Activated T-helper 1 cell treated with Interleukin-2 at 50 U/mL for 16 hours (primary cell): ENCODE measurements around the gene C10orf53.
"Not testable (repeated sequence)": the region's sequence is repeated elsewhere in the genome, so short reads cannot be mapped to it uniquely, and the experiment has no call there.

ENCODE experiments used
- DNase-seq: peaks from one replicate; pipeline ENCODE4 v3.0.0-alpha.2; 2020; ENCODE audit warnings: low read depth

The C10orf53 gene

GRCh38 chr10:49688261-49688846 lies 8.9 kb downstream of the C10orf53 start:
- no peak for DNase-seq

- DNase-seq = no peak
Measured at GRCh38 chr10:49688920-49689319, 9.5 kb downstream of the C10orf53 start.

GRCh38 chr10:49689882-49690510 lies 10.5 kb downstream of the C10orf53 start:
- DNase-seq = no peak

GRCh38 chr10:49690698-49691356 lies 11.4 kb downstream of the C10orf53 start:
- DNase-seq = no peak

- no peak for DNase-seq
Measured at GRCh38 chr10:49691588-49691987, 12.1 kb downstream of the C10orf53 start.

- DNase-seq = no peak
Measured at GRCh38 chr10:49694466-49694865, 15.0 kb downstream of the C10orf53 start.

- DNase-seq = no peak
Measured at GRCh38 chr10:49696311-49696710, 16.9 kb downstream of the C10orf53 start.

- DNase-seq = no peak
Measured at GRCh38 chr10:49698679-49699078, 19.2 kb downstream of the C10orf53 start.

- DNase-seq = no peak
Measured at GRCh38 chr10:49700211-49700610, 20.8 kb downstream of the C10orf53 start.

GRCh38 chr10:49700997-49701396 lies 21.5 kb downstream of the C10orf53 start:
- DNase-seq = no peak

- no peak for DNase-seq
Measured at GRCh38 chr10:49707585-49707984, 28.1 kb downstream of the C10orf53 start.

GRCh38 chr10:49709934-49710333 lies 30.5 kb downstream of the C10orf53 start:
- no peak for DNase-seq

- DNase-seq = no peak
Measured at GRCh38 chr10:49710966-49711365, 31.5 kb downstream of the C10orf53 start.

- DNase-seq = no peak
Measured at GRCh38 chr10:49711481-49711880, 32.0 kb downstream of the C10orf53 start.

GRCh38 chr10:49713266-49713665 lies 33.8 kb downstream of the C10orf53 start:
- DNase-seq = no peak

- not testable (repeated sequence) for DNase-seq
Measured at GRCh38 chr10:49715157-49715556, 35.7 kb downstream of the C10orf53 start.

GRCh38 chr10:49726593-49726992 lies 47.1 kb downstream of the C10orf53 start:
- no peak for DNase-seq

GRCh38 chr10:49733866-49734265 lies 54.4 kb downstream of the C10orf53 start:
- no peak for DNase-seq

GRCh38 chr10:49734676-49735075 lies 55.2 kb downstream of the C10orf53 start:
- DNase-seq = no peak

- no peak for DNase-seq
Measured at GRCh38 chr10:49735161-49735560, 55.7 kb downstream of the C10orf53 start.

- no peak for DNase-seq
Measured at GRCh38 chr10:49735848-49736563, 56.6 kb downstream of the C10orf53 start.

GRCh38 chr10:49736564-49737113 lies 57.2 kb downstream of the C10orf53 start:
- DNase-seq = no peak
